Measurements from ENCODE around the gene GTF2I. TPM values are rescaled to one million over a fixed set of nuclear protein-coding genes. Genes with fewer than 3 reads are reported as not detected.

GTF2I gene
- total and polyA plus RNA-seq, 10 of the 15 experiments (the other 5 are each of a cell fraction or from before 2014, with no cell fraction given): 6.7 to 172 (median 96.9) TPM

DNA sequence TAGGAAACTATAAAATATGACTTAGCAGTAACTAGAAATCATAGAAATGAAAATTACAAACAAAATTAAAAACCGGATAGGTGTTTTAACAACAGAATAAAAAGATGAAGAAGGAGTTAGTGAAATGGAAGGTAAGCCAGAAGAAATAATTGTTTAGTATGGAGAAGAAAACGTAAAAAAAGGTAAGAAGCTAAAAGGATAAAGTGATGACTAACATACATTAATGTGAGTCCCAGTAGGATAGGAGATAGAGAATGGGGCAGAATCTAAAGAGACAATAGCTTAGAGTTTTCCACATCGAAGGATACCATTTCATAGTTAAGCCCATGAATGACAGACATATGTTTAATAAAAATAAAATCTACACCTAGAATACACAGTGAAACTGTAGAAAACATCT, 25.3 kb downstream of the GTF2I start:
- in situ Hi-C loops (cut with MboI) (no loop called here), intact Hi-C loops (cut with micrococcal nuclease; ENCODE audit: unreplicated experiment) (no loop called here)
- H3K27me3 ChIP-seq (replicated peaks in 1 of 2; ENCODE audit: control insufficient read depth in 2 of 2, insufficient read depth in 2 of 2, low read length in 1 of 2): no peaks in the 10 kb centered on the region
- ChIA-PET CTCF (interaction anchor here (0.6 kb wide), 1 partner anchor 57 kb away, joined by 3 read pairs; no protein-coding TSS in a partner anchor), RAD21 (ENCODE audit: unreplicated experiment) (interaction anchor here (0.7 kb wide), 1 partner anchor 20 kb away, joined by 4 read pairs; no protein-coding TSS in a partner anchor), SMC1A (ENCODE audit: uncharacterized antibody, unreplicated experiment) (no interaction called here), POLR2A (interaction anchor here (1.3 kb wide), 1 partner anchor 11 kb away, joined by 4 read pairs; no protein-coding TSS in a partner anchor)
- BruUV-seq (replicated peaks): TSS peak; percentile 40
- H2AFZ ChIP-seq (ENCODE audit: control insufficient read depth, low read depth, low read length): no peak overlapping the region
- peaks cover 2% of the 10 kb centered on the region for H4K20me1 ChIP-seq (ENCODE audit: control insufficient read depth, insufficient read depth)
- ATAC-seq (no peak), FAIRE-seq (no peak), DNase-seq (ENCODE audit: low read depth, low spot score) (no peak)
- no peak overlapping the region for H3K4me2 ChIP-seq (ENCODE audit: control insufficient read depth, insufficient read depth)
- WGBS (ENCODE audit: insufficient coverage, insufficient replicate concordance, low lambda C conversion rate, missing lambda C conversion rate): 85% methylated on average over 3 of the region's 3 CpGs
- H3K4me3 ChIP-seq: no peak overlapping the region
- H3K27ac ChIP-seq (ENCODE audit: control insufficient read depth, insufficient read depth): no peak overlapping the region
- H3K9ac ChIP-seq (ENCODE audit: control insufficient read depth, insufficient read depth, low read length): no peak overlapping the region
- peaks cover 5 to 19% of the 10 kb centered on the region in 2 experiments for H3K36me3 ChIP-seq (ENCODE audit: control insufficient read depth in 2 of 2, insufficient read depth in 2 of 2, low read length in 1 of 2)
- no peaks in the 10 kb centered on the region for H3K4me1 ChIP-seq (ENCODE audit: control insufficient read depth, insufficient read depth, low read length)
- no peaks in the 10 kb centered on the region; the same call in 2 of the 3 replicates for H3K9me3 ChIP-seq (replicated peaks; ENCODE audit: control insufficient read depth, insufficient read depth, low read length)
- no peak for TF ChIP-seq NKRF (conservative IDR thresholded peaks at IDR 0.05)
- no peak for TF ChIP-seq NR2F1 (conservative IDR thresholded peaks at IDR 0.05)
- TF ChIP-seq WRNIP1 (IDR thresholded peaks at IDR 0.05; ENCODE audit: borderline replicate concordance, low read depth, low read length): no peak
- TF ChIP-seq RELA (IDR thresholded peaks at IDR 0.05; ENCODE audit: borderline replicate concordance, partially characterized antibody): no peak
- H3K79me2 ChIP-seq (ENCODE audit: control insufficient read depth, insufficient read depth, low read length): peaks cover 79% of the 10 kb centered on the region

GRCh38 chr7:74683799-74684198, 26.3 kb downstream of the GTF2I start:
- BruUV-seq (replicated peaks): no TSS peak
- Histone ChIP-seq H3K27ac (ENCODE audit: control insufficient read depth, insufficient read depth) (no peak overlapping the region), H3K27me3 (replicated peaks in 1 of 2; ENCODE audit: control insufficient read depth in 2 of 2, insufficient read depth in 2 of 2, low read length in 1 of 2) (no peaks in the 10 kb centered on the region), H3K36me3 (ENCODE audit: control insufficient read depth in 2 of 2, insufficient read depth in 2 of 2, low read length in 1 of 2) (peaks cover 5 to 15% of the 10 kb centered on the region in 2 experiments; a peak in 3 of 4 replicates), H3K4me2 (ENCODE audit: control insufficient read depth, insufficient read depth) (no peak overlapping the region), H3K4me3 (no peak overlapping the region), H3K9me3 (replicated peaks; ENCODE audit: control insufficient read depth, insufficient read depth, low read length) (no peaks in the 10 kb centered on the region; the same call in 2 of the 3 replicates), H2AFZ (ENCODE audit: control insufficient read depth, low read depth, low read length) (no peak overlapping the region), H4K20me1 (ENCODE audit: control insufficient read depth, insufficient read depth) (peaks cover 2% of the 10 kb centered on the region), H3K79me2 (ENCODE audit: control insufficient read depth, insufficient read depth, low read length) (peaks cover 76% of the 10 kb centered on the region), H3K9ac (ENCODE audit: control insufficient read depth, insufficient read depth, low read length) (no peak overlapping the region), H3K4me1 (ENCODE audit: control insufficient read depth, insufficient read depth, low read length) (no peaks in the 10 kb centered on the region)
- ChIA-PET CTCF (no interaction called here), RAD21 (ENCODE audit: unreplicated experiment) (no interaction called here), POLR2A (interaction anchor here (1.3 kb wide), 1 partner anchor 12 kb away, joined by 4 read pairs; no protein-coding TSS in a partner anchor), SMC1A (ENCODE audit: uncharacterized antibody, unreplicated experiment) (no interaction called here)
- in situ Hi-C loops (cut with MboI): no loop called here
- ATAC-seq (no peak), DNase-seq (ENCODE audit: low read depth, low spot score) (no peak), FAIRE-seq (no peak)
- intact Hi-C loops (cut with micrococcal nuclease; ENCODE audit: unreplicated experiment): no loop called here
- 96% methylated on average over 5 of the region's 5 CpGs for WGBS (ENCODE audit: insufficient coverage, insufficient replicate concordance, low lambda C conversion rate, missing lambda C conversion rate)
- TF ChIP-seq MXI1 (IDR thresholded peaks at IDR 0.05; ENCODE audit: low read depth, low read length): no peak
- TF ChIP-seq, protein P1, sequence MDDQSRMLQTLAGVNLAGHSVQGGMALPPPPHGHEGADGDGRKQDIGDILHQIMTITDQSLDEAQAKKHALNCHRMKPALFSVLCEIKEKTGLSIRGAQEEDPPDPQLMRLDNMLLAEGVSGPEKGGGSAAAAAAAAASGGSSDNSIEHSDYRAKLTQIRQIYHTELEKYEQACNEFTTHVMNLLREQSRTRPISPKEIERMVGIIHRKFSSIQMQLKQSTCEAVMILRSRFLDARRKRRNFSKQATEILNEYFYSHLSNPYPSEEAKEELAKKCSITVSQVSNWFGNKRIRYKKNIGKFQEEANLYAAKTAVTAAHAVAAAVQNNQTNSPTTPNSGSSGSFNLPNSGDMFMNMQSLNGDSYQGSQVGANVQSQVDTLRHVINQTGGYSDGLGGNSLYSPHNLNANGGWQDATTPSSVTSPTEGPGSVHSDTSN (IDR thresholded peaks at IDR 0.05; ENCODE audit: insufficient replicate concordance, low read depth, low read length): no peak
- no peak for TF ChIP-seq SUPT20H (IDR thresholded peaks at IDR 0.05; ENCODE audit: borderline replicate concordance, control insufficient read depth, low read depth, low read length)
- TF ChIP-seq BMI1 (IDR thresholded peaks at IDR 0.05; ENCODE audit: borderline replicate concordance): no peak
- no peak for TF ChIP-seq TAF1 (IDR thresholded peaks at IDR 0.05; ENCODE audit: borderline replicate concordance, low read depth, low read length)
- no peak for TF ChIP-seq ETV6 (conservative IDR thresholded peaks at IDR 0.05 in 1 of 2, IDR thresholded peaks at IDR 0.05 in 1 of 2; ENCODE audit: borderline replicate concordance in 1 of 2, low read depth in 1 of 2)
- no peak for TF ChIP-seq PAX8 (IDR thresholded peaks at IDR 0.05)
